GM19463 (cell line): ENCODE measurements around the gene PPP1R13L.
"Not testable (repeated sequence)": the region's sequence is repeated elsewhere in the genome, so short reads cannot be mapped to it uniquely, and the experiment has no call there.

Experiments
- ATAC-seq: cut with Tn5 transposase; IDR thresholded peaks from one replicate; pipeline ENCODE4 v1.9.1; 2021; ENCODE audit warnings: mild to moderate bottlenecking, moderate library complexity; ENCODE audit not compliant: unreplicated experiment

The PPP1R13L gene

DNA sequence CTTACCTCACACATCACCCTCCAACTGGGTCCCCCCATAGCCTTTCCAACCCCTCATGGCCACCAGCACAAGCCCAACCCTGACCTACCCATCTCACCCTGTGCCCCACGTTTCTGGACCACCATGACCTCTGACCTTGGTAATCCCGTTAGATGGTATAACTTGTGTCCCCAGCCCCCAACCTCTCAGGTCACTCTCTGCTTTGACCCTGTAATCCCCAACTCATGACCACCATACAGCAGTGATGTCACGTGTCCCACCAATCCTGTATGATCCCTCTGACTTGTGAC is 55.8 kb downstream of the PPP1R13L start:
- no peak for ATAC-seq

DNA sequence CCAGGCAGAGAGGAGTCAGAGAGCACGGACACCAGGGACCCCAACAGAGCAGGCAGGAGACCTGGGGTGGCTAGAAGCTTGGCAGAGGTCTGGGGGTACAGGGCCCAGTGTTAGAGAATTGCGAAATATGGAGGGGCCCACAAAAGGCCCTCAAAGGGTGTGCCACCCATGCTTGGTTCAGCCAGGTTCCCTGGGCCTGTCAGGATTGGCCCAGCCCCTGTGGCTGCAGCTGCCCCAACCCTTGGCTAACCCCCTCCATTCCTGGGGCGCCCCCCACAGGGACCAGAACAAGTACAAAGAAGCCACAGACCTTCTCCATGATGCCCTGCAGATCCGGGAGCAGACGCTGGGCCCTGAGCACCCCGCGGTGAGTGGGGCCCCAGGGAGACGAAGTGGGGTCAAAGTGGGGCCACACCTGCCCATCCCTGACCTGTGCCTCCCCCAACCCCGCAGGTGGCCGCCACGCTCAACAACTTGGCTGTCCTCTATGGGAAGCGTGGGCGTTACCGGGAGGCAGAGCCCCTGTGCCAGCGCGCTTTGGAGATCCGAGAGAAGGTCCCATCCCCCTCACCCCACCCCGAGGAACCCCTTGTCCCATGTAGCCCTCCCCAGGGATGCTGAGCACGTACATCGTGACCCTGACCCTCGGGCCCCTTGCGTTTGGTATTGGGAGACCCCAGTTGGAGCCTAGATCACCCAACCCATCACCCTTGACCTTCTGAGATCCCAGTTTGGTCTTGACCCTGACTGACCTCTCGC is 56.3 kb downstream of the PPP1R13L start:
- no peak for ATAC-seq

DNA sequence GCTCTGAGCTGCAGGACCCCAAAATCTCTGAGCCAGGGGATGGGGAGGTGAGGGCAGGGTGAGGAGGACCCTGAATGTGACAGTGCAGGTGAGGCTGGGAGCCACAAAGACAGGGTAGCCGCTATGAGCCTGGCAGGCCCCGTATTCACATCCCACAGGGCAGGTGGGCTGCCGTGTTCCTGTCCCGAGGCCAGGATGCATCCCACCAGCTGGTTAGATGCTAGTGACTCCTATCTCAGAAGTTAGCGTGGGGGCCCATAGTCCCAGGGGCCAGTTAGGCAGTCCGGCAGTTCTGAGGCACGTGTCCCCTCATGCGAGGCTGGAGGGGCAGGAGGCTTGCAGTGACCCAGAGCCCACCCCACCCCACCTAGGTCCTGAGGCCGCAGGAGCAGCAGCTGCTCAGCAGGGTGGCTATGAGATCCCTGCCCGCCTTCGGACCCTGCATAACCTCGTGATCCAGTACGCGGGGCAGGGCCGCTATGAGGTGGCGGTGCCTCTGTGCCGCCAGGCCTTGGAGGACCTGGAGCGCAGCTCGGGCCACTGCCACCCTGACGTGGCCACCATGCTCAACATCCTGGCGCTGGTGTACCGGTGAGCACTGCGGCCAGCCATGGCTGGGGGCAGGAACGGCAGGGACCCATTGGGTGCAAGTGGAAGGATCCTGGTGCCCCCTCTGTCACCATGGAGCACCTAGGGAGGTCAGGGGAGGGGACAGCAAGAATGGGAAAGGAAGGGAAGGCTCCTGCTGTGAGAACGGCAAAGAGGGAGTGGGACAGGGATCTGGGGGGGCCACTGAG is 57.1 kb downstream of the PPP1R13L start:
- no peak for ATAC-seq

DNA sequence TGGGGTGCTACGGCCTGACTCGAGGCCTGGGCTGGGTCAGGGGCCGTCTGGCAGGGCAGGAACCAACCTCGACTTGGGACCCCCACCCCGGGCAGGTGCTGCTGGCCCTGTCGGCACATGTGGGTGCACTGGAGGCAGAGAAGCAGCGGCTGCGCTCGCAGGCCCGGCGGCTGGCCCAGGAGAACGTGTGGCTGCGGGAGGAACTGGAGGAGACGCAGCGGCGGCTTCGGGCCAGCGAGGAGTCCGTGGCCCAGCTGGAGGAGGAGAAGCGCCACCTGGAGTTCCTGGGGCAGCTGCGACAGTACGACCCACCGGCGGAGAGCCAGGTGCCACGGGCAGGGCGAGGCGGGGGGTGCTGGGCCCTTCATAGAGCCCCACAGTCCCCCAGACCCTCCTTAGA is 58.4 kb downstream of the PPP1R13L start:
- ATAC-seq = no peak

DNA sequence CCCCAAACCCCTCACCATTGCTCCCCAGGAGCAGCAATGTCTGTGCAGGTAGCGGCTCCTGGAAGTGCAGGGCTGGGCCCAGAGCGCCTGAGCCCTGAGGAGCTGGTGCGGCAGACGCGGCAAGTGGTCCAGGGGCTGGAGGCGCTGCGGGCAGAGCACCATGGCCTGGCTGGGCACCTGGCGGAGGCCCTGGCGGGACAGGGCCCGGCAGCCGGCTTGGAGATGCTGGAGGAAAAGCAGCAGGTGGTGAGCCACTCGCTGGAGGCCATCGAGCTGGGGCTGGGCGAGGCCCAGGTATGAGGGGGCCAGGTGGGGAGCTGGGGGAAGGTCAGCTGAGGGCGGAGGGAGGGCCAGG is 59.4 kb downstream of the PPP1R13L start:
- ATAC-seq = no peak

DNA sequence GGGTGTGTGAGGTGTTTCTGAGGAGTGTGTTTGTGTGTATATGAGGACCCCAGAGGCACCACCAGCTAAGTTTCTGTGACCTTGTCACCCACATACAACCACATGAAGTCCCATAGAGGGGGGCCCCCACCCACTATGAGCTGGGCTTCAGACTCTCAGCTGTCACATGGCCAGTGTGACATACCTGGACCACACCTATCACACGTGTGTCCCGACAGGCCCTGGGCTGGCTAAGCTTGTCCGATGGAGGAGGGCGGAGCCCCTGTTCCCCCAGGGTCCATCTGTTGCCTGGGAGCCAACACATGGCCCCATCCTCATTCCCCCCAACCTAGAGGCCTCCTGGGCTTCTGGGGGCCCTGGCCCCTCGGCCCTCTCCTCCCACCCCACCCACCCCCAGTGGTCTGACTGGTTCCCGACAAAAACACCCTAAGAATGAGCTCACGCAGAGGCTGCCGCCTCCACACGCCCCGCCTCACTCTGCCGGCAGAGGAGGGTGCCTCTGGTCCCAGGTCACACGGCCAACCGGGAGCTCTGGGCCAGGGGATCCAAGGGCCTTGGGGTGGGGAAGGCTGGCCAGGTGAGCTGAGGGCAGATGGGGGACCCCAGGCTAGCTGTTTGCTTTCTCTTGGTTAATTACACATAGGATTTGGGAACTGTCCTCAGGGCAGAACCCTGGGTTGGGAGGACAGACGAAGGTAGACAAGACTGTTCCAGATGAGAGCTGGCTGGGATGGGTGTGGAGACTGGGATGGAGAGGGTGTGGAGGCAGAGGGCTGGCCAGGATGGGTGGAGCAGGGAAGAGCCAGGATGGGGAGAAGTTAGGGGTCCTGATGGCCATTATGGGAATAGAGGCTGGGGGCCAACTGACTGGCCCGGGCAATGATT is 60.0 kb downstream of the PPP1R13L start:
- no peak for ATAC-seq

DNA sequence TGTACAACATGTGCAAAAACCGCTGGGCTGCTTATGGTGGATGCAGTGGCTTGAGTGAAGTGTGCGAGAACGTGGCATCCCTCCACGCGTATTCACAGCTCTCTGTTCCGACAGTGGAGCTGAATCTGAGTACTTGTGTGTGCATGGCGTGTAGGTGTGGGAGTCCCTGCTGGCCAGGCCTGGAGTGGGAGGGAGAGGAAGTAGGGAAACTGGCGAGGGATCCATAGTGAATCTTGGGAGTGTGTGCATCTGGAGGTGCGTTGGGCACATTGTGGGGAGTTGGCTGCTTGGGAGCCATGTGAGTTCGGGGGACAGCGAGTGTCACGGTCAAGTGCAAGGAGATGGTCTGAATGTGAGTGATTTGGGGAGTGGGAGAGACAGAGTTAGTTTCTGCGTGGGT is 62.0 kb downstream of the PPP1R13L start:
- no peak for ATAC-seq

DNA sequence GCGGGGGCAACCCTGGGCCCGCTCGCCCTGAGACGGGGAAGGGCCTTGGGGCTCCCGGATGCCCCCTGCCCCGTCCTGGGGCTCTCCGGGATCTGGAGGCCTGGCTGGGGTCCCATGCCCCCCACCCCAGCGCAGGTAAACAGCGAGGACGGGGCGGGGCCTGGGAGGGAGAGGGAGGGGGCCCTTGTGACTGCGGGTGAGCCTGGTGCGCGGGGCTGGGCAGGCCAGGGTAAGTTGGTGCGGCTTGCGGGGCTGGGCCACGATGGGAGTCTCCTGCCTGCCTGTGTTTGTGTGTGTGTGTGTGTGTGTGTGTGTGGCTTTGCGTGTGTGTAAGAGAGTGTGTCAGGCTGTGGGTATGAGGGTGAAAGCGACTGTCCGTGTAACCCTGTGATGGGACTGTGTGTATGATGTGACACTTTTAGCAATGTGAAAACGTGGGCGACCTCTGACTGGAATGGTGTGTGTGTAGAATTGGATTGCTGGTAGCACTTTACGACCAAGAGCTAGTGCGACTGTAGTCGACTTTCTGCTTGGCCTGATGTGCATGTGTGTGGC is 63.9 kb downstream of the PPP1R13L start:
- ATAC-seq = no peak

DNA sequence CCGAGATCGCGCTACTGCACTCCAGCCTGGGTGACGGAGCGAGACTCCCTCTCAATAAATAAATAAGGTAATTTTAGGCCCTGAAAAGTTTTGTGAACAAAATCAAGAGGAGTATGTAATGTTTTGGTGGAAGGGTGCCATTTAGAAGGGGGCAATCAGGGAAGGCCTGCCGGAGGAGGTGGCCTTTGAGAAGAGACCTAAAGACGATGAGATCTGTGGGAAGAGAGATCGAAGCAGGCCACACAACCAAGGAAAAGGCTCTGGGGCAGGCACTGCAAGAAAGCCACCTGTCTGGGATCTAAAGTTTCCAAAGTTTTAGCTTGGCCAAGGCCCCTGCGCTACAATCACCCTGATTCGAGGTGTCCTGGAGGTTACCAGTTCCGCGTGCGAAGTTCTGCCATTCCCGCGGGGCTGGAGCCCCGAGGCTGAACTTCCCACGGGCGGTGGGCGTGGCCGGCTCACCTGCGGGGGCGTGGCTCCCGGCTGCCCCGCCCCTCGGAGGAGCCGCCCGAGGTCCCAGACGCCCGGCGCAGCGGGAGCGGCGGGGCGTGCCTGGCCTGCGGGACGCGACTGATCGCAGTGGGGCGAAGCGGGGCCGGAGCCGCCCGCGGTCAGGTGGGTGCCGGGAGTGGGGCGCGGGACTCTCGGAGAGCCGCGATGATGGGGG is 64.5 kb downstream of the PPP1R13L start, which contains the start of gene KLC3:
TSS of gene KLC3 (plus strand) at position 519 of the 667 bp plus-strand sequence. CDS start 4,792 bp downstream, outside the sequence.
- no peak for ATAC-seq

DNA sequence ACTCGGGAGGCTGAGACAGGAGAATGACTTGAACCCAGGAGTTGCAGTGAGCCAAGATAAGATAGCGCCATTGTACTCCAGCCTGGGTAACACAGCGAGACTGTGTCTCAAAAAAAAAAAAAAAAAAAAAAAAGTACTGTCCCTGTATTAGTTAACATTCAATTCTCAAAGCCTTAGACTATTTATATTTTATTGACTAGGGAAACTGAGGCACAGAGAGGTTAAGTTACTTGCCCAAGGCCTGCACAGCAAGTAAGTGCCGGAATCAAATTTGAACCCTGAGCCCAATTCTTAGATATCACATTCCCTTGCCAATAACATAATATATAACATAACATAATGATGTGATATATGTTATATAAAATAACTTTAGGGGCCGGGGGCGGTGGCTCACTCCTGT is 65.2 kb downstream of the PPP1R13L start:
- no peak for ATAC-seq

DNA sequence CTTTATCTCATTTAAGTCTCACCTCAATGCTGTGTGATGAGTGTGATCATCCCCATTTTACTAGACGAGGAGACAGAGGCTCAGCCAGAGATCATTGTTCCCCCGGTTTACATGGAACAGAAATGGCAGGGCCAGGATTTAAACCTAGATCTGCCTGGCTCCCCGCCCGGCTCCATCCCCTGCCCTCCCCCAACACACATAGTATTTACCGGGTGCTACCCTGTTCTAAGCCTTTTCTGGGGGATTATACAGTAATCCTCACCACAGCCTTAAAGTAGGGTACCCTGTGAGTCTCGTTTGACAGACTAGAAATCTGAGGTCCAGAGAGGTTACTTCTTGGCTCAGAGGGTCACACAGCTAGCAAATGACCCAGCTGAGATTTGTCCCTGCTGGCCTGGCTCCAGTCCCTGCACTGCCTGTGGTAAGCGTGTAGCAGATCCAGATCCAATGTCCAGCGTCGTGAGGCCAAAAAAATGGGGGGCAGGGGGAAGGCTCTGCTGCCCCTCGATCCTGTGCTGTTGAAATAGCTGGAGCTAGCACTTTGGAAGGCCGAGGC is 68.1 kb downstream of the PPP1R13L start:
- no peak for ATAC-seq

DNA sequence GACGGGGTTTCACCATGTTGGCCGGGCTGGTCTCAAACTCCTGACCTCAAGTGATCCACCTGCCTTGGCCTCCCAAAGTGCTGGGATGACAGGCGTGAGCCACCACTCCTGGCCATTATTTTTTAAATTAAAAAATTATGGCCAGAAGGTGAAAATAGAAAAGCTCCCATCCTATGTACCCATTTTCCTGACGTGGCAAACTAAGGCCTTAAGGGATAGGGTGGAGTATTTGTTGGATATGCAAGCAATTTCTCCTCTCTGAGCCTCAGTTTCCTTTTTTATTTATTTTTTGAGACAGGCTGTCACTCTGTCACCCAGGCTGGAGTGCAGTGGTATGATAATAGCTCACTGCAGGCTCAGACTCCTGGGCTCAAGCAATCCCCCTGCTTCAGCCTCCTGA is 70.0 kb downstream of the PPP1R13L start:
- not testable (repeated sequence) for ATAC-seq

DNA sequence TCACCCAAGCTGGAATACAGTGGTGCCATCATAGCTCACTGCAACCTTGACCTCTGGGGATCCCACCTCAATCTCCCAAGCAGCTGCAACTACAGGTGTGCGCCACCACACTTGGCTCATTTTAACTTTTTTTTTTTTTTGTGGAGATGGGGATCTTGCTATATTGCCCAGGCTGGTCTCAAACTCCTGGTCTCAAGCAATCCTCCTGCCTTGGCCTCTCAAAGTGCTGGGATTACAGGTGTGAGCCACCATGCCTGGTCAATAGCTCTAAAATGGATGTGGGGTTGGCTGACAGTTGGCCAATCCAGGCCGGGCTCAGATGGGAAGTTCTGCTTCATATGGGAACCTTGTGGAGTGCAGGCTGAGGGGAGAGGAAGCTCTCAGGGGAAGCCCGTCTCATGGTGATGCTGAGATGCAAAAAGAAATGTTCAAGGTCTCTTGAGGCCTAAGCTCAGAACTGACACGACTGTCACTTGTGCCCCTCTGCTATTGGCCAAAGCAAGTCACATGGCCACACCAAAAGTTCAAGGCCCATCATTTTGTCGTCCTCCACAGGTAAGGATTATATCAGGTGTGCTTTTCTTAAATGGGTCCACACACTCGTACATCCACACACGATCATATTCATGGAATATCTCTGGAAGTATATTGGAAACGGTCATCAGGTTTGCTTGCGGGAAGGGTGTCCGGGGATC is 71.1 kb downstream of the PPP1R13L start:
- ATAC-seq = no peak

DNA sequence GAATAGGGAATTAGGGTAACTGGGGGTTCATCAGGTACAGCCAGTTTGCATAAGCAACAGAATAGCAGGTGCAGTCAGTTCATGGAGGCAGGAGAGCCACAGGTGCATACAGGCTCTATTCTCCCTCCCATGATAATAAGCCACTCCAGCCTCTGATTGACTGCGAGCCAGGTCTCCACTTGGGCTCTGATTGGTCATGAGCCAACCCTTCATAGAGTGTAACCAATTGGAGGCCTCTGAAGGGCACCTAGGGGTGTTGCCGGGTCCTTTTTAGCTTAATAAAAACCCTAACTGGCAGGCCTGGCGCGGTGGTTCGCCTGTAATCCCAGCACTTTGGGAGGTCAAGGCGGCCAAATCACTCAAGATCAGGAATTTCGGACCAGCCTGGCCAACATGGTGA is 73.5 kb downstream of the PPP1R13L start:
- no peak for ATAC-seq
